NCI-H446 treated with DMSO at 0.1 percent for 48 hours (cell line): Measurements from ENCODE around the gene NARS2.
"Not testable (repeated sequence)": the region's sequence is repeated elsewhere in the genome, so short reads cannot be mapped to it uniquely, and the experiment has no call there.

Experiments
- DNase-seq: peaks from one replicate; lab custom pipeline; 2025; lab: John Stamatoyannopoulos, UW

Gene NARS2

DNA sequence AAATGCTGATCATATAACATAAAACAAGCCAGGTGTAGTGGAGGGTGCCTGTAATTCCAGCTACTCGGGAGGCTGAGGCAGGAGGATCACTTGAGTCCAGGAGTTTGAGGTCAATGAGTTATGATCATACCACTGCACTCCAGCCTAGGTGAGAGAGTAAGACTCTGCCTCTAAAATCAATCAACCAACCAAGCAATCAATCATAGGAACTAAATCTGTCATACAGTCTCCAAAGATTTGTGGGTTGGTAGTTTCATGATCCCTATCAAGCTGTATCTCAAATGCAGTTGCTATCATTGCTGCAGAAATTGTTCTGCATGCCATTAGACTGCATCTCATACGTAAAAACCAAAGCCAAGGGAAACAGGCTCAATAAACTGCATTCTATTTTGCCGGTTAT is 33.1 kb downstream of the NARS2 start:
- no peak for DNase-seq

DNA sequence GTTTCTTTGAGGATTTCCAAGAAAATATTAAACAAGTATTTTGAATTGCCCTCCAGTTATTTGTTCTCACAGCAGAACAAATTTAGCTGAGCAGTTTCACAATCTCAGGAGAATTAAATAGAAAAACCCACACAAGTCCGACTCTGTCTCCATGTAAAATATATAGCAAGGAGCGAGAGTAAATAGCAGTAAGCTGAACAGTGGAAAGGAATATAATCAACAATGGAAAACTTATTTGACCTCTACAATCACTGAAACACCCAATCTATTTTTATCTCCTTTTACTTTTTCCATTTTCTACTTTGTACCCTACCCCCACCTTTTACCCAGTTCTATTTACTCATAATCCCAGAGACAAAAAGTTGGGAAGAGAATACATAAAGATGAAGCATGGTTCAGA is 34.4 kb downstream of the NARS2 start:
- no peak for DNase-seq

DNA sequence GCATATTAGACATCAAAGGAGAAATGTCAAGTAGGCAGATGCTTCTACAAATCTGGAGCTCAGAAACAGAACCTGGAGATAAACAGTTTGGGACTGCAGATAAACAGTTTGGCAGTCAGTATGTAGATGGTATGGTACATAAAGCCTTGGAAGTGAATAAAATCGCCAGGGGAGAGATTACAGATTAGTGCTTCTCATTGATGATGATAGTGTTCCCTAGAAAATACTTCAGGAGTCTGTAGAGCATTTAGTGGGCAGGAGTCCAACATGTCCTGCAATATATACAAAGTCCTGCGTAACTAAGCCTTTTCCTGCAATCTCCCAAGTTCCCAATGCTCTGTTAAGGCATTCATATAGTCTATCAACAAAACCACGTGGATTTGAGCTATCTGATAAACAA is 35.2 kb downstream of the NARS2 start:
- DNase-seq: no peak

DNA sequence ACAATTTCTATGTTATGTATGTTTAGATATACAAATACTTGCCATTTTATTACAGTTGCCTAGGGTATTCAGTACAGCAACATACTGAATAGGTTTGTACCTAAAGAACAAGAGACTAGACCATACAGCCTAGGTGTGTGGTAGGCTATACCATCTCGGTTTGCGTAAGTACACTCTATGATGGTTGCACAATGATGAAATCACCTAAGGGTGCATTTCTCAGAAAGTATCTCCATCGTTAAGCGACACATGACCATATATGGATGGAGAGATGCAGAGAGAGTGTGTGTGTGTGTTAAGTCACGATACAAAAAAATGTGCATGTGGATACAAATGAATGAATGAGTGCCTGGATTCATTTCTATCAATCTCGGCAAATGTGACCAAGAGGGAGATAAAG is 37.7 kb downstream of the NARS2 start:
- no peak for DNase-seq

DNA sequence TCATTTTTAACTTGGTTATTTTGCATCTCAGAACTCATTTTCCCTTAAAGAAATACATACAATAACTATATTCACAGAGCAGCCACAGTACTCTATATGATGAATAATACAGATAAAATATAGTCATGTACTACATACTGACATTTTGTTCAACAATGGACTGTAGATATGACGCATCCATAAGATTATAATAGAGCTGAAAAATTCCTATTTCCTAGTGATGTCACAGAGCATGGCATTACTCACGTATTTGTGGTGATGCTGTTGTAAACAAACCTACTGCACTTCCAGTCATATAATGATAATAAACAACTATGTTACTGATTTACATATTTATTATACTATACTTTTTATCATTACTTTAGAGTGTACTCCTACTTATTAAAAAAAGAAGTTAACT is 38.7 kb downstream of the NARS2 start:
- DNase-seq: no peak

DNA sequence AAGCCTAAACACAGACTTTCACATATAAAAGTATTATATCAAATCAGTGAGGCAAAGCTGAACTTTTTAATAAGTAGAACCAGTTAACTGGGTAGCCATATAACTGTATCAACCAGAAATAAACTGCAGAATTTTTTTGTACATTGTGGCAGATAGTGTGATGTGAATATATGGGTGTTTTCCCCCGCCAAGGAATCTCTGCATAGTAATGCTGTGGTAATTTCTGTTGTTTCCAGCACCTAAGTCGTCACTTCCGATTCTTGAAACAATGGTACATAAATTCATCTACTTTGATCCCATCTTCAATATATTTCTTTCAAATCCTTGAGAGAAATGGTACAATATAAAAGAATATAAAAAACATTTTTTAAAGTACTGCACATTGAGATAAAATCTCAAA is 39.6 kb downstream of the NARS2 start:
- no peak for DNase-seq

DNA sequence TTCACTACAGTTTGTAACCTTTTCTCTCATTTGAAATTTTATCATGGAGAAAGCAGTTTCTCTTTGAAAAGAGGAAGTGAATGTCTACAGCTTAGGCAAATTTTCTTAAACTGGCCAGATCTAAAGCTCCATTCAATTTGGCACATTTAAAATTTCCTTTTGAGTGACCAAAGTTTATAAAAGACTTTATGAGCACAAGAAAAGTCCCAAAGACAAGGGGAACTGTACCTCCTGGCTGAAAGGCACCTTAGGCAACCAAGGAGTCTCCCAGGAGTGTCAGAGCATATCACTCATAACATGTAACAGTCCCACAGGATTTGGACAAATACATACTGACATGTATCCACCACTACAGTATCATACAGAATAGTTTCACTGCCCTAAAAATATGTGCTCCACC is 41.3 kb downstream of the NARS2 start:
- DNase-seq: no peak

DNA sequence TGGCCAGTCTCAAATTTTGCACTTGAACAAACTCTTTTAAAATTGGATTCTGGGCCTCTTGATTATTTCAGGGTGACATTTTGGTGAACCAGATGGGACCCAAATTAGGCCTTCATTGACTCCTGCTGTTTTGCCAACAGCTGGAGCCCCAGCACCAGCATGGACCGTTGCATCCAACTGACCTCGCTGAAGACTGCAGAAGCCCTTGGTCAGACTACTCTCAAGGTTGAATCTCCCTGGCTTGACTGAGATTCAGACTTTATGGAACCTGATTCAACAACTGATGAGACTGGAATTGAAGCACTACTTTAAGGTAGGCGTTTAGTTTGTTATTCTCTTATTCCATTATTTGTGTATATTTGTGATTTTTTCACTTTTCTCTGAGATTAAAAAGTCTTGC is 41.7 kb downstream of the NARS2 start:
- DNase-seq: no peak

DNA sequence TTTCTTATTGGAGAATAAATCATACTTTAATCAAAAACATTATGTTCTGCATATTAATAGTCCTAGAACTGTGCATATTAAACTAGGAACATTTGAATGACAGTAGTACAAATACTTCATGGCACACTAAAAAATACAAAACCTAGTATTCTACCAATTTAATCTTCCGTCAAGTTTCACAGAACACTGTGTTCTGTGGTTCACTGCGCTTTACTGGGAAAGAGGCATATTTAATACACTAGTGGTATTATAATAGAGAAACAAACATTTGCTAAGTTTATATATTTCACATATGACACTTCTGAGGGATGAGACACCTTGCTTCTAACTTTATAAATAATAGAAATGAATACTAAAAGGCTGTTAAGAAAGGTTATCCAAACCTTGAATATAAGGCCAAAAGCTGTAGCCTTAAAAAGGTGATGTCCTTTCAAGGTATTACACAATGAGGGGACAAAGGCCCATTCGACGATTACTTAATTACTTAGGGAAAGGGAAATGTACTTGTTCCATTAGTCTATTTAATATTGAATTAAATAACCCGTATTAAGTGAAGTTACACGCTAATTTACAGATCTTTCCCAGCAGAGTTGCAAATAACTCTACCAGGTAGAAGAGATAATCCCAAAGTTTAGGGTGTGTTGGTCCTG is 48.0 kb downstream of the NARS2 start:
- DNase-seq: no peak

DNA sequence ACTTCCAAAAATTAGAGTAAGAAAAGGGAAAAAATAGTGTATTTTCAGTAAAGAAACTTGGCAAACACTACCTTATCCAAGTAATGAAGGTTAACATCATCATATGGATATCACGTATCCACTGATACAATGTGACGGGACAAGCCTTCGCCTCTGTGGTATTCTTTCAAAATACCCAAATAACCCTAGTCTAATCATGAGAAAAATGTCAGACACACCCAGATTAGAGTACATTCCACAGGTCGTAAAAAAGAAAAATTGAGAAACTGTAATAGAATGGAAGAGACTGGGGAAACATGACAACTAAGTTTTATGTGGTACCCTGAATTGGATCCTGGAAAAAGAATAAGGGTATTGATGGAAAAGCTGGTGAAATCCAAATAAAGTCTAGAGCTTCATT is 48.9 kb downstream of the NARS2 start:
- no peak for DNase-seq

DNA sequence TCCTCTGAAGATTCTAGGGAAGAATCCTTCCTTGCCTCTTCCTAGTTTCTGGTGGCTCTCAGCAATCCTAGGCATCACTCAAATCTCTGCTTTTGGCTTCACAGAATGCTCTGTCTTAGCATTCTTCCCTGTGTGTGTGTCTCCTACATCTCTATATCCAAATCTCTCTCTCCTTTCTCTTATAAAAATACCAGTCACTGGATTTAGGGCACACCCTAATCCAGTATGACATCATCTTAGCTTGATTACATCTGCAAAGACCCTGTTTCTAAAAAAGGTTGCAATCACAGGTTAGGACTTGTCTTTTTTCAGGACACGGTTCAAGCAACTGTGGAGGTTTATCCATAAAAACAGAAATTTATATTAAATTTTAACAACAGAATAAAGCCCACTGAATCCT is 54.4 kb downstream of the NARS2 start:
- no peak for DNase-seq

DNA sequence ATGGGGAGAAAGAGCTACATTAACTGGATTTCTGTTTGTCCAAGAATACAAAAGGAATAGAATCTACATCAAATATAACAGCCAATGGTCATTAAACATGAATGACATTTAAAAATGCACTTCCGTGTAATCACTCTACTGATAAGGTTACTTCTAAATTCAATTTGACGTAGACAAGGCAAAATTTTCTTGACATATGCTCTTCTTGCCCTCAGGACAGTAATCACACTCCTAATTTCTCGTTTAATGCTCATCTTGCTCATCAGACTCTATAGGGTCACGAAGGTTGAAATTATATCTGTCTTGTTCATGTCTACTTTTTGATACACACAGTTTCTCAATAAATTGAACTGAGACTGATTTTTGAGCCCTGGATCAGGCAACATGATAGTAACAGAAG is 58.4 kb downstream of the NARS2 start:
- no peak for DNase-seq

DNA sequence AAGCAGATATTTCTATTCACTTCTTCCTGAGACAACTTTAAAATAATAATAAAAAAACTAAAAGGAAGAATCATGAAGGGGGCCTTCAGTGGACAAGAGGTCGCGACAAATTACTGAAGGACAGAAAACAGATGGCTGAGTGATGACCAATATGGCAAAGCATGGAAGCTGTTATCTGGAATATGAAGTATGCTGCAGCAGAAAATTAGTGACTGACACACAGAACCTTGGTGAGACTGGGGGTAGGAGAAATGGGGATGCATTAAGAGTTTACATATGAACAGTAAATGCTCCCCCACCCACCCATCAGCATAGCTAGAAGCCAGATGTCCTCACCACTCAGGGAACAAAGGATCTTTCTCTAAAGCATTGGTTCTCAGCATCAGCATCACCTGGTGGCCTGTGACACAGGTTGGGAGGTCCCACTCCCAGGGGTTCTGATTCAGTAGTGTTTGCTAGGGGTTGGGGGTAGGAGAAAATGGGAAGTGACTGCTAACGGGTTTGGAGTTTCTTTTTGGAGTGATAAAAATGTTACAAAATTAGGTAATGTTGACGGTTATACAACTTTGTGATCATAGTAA is 59.7 kb downstream of the NARS2 start:
- DNase-seq: no peak

DNA sequence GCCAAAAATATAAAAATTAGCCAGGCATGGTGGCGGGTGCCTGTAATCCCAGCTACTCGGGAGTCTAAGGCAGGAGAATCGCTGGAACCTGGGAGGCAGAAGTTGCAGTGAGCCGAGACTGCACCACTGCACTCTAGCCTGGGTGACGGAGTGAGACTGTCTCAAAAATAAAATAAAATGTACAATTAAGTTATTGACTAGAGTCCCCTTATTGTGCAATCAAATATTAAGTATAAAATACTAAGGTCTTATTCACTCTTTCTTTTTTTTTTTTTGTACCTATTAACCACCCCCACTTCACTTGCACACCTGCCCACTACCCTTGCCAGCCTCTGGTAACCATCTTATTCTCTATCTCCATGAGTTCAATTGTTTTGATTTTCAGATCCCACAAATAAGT is 61.6 kb downstream of the NARS2 start:
- DNase-seq: not testable (repeated sequence)

DNA sequence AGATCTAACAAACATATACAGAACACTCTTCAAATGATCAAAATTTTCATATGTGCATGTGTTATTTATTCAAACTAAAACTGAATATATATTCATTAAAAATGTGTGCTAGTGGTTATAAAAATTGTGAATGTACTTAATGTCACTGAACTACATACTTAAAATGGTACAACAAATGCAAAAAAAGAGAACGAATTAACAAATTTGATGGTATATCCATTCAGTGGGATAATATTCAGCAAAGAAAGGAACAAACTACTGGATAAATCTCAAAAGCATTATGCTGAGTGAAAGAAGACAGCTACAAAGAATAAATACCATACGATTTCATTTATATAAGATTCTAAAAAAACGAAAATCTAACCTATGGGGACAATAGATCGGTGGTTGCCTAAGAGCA is 64.1 kb downstream of the NARS2 start:
- DNase-seq: no peak

DNA sequence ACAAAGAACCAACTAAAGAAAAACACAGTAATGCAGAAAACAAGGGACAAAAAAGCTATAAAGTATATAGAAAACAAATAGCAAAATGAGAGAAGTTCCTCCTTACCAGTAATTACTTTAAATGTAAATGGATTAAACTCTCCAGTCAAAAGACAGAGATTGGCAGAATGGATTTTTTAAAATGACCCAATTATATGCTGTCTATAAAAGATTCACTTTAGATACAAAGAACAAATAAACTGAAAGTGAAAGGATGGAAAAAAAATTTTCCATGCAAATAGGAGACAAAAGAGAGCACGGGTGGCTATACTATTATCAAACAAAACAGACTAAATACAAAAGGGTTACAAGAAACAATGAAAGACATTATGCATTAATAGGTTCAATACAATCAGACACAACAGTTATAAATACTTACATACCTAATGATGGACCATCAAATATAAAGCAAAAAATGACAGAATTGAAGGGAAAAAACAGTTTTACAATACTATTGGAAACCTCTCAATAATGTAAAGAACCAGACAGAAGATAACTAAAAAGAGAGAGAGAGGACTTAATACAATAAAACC is 64.6 kb downstream of the NARS2 start:
- DNase-seq: no peak

DNA sequence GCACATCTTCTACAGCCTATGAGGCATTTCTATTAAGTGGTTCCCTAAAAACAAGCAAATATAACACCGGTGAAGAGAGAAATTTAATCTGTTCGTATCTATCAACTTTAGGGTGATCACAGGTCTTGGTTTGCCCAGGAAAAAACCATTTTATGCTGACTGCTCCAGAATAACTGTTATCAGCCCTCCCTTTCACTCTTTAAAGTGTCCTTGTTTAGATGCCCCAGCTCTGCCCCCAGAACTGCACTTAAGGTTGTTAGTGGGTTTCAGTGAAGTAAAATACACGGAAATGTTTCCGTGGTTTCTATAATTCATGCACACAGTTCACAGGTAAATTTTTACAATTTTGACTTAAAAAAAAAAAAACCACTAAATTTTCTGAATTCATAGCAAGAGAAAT is 70.0 kb downstream of the NARS2 start:
- DNase-seq: no peak

DNA sequence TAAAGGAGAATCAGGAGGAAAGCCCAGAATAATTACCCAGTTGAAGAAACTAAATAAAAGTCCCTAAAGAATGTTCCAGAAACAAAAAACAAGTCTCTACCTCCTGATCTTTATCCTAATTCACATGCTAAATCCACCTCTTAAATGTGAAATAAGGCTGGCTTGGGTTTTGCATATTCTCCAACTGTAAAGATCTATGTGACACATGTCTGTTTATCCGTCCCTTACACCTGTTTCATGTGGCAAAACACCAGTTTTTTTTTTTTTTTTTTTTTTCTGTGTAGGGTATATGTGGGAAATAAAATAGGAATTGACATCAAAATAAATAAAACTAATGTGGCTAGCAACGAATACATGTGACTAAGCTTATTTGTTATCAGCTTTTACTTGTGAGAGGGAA is 70.5 kb downstream of the NARS2 start:
- DNase-seq: no peak

DNA sequence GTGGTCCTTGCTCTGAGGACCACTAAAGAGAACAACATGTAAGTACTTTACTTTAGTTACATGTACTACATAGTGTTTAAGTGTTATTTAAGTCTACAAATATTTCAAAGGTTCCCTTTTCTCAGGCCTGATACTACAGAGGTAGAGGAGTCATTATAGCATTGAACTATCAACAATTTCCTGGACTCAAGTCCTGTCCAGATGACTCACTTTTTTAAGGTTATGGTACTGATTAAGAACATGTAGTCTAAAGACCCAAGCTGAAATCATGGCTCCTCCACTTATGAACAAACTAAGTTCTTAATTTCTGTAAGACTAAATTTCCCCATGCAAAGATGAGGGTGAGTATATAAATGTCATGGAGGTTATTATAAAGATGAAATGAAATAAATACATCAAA is 74.7 kb downstream of the NARS2 start:
- no peak for DNase-seq

DNA sequence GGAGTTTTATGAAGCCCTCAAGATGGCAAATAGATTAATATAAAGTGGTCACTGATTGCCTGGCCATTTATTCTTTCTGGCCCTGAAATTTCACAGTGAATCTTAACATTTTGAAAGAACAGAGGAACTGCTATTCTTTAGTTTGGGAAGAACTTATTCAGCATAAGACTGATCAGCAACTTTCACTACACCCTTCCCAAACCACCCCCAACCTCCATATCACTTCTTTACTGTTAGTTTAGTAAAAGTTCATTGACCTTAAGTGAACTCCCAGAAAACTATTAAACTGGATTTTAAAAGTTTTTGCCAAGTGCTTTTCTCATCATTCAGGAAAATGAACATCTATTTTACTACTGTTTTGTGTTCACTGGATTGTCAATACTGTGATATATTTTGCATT is 77.4 kb downstream of the NARS2 start:
- no peak for DNase-seq

DNA sequence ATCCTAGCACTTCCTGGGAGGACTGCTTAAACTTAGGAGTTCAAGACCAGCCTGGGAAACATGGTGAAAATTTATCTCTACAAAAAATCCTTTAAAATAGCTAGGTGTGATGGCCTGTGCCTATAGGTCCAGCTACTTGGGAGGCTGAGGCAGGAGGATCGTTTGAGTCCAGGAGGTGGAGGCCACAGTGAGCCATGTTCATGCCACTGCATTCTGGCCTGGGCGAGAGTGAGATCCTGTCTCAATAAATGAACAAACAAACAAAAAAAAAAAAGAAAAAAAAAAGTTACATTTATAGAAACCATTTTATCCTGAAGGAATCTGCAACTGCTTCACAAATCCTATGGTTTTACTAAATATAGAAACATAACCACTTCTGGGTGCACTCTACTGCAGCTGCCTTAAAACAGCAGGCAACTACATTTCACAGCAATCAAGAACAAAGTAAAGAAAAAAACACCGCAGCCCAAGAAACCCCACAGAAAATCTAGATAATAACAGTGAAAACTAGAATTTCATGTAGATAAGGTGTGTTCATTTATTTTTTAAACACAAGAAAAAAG is 81.2 kb downstream of the NARS2 start:
- no peak for DNase-seq

DNA sequence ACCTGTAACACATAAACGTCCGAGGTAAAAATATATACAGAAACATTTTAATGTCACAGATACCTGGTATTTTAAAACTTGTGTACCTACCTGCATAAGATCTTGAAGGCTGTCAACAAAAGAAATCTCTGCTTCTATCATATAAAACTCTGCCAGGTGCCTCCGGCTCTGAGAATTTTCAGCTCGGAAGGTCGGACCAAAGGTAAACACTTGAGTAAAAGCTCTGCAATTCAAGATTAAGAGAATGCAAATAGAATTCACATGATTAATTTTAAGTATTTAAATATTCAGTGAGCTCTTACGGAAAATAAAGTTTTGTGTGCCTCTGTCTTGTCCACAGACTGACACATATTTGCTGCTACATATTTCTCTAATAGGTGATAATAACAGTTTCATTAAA is 81.7 kb downstream of the NARS2 start:
- no peak for DNase-seq

DNA sequence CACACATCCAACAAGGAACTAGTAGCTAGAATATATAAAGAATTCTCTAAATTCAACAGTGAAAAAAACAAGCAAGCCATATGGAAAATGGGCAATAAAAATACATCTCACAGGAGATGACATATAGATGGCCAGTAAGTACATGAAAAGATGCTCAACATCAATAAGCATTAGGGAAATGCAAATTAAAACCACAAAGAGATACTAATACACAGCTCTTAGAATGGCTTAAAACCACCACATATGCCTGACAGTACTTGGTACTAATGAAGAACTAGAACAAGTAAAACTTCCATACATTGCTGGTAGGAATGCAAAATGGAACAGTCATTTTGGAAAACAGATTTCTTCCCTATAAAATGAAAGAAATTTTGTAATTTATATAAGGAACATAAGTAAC is 85.5 kb downstream of the NARS2 start:
- DNase-seq: no peak

DNA sequence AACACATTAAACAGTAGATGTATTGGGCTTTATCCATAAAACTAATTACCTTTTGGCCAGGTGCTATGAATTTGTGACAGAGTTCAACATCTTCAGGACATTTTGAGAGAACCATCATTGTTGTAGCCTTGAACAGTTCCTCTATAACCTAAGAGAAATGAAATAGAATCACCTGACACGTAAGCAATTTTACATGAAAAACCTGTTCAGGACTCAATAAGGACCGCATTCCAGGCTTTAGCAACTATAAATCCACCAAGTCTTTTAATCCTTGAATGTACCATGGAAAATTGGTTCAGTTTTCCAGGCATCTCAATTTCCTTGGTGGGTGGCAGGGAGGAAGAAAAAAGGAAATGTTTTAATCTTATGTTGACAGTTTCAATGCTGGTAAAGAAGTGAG is 96.1 kb downstream of the NARS2 start:
- DNase-seq: no peak
